Measurements from ENCODE around the gene ST7. TPM values are rescaled to one million over a fixed set of nuclear protein-coding genes. Genes with fewer than 3 reads are reported as not detected.

ST7 gene
- total and polyA plus RNA-seq, 2 donors (not counting 3 experiments of a cell fraction or from before 2014, with no cell fraction given) = 18.6 to 24.9 TPM

DNA sequence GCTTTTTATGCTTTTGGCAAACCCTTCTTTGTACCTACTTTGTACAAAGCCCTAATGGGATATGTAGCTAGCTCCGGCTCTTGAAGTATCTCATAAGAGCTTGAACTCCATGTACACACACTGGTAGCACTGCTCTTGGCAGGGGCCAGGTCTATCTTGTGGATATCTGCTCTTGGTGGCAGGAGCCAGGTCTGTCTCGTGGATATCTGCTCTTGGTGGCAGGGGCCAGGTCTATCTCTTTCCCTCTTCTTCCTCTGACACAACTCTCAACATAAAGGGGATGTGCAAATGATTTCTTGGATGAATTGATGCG lies 277.7 kb downstream of the ST7 start:
- ChIA-PET CTCF (interaction anchor here (1.2 kb wide), 1 partner anchor 18 kb away, joined by 5 read pairs; no protein-coding TSS in a partner anchor), POLR2A (interaction anchor here (0.7 kb wide), 1 partner anchor 13 kb away, joined by 11 read pairs; no protein-coding TSS in a partner anchor)
- Histone ChIP-seq H3K4me1 (ENCODE audit: control insufficient read depth, extremely low read depth, insufficient read depth, low read length) (no peaks in the 10 kb centered on the region), H3K27ac (ENCODE audit: insufficient read depth, low read depth, low read length) (no peak overlapping the region), H3K36me3 (ENCODE audit: control insufficient read depth in 2 of 2, extremely low read depth in 1 of 2, insufficient read depth in 2 of 2, low read length in 2 of 2) (no peaks in the 10 kb centered on the region), H2AFZ (ENCODE audit: low read depth, low read length) (no peak overlapping the region), H3K4me2 (ENCODE audit: insufficient read depth, low read length) (no peak overlapping the region), H3K9me3 (replicated peaks; ENCODE audit: control insufficient read depth, insufficient read depth, low read length) (no peaks in the 10 kb centered on the region), H4K20me1 (replicated peaks; ENCODE audit: control insufficient read depth, extremely low read depth, insufficient read depth, low read length) (no peaks in the 10 kb centered on the region), H3K9ac (replicated peaks; ENCODE audit: extremely low read depth, insufficient read depth, low read length) (no peak overlapping the region), H3K9me1 (replicated peaks; ENCODE audit: control insufficient read depth, extremely low read depth, insufficient read depth, low read length) (no peaks in the 10 kb centered on the region), H3K4me3 (replicated peaks in 1 of 3; ENCODE audit: insufficient read depth in 1 of 3, low read depth in 1 of 3, low read length in 3 of 3) (no peak overlapping the region), H3K27me3 (ENCODE audit: control insufficient read depth in 2 of 2, insufficient read depth in 2 of 2, low read length in 2 of 2) (no peaks in the 10 kb centered on the region), H3K79me2 (ENCODE audit: control insufficient read depth, insufficient read depth, low read length) (no peaks in the 10 kb centered on the region)
- BruUV-seq (replicated peaks) = no TSS peak
- TF ChIP-seq CTCF (IDR thresholded peaks at IDR 0.05; ENCODE audit: extremely low read depth in 1 of 2, insufficient read depth in 1 of 2, low read depth in 1 of 2, low read length in 2 of 2) (no peak), JUN (IDR thresholded peaks at IDR 0.05; ENCODE audit: borderline replicate concordance, insufficient read depth, insufficient read length, low read depth) (no peak), MYC (IDR thresholded peaks at IDR 0.05; ENCODE audit: low read depth, low read length) (no peak), GATA2 (IDR thresholded peaks at IDR 0.05; ENCODE audit: insufficient read depth, insufficient read length, low read depth, low read length) (no peak), FOS (IDR thresholded peaks at IDR 0.05; ENCODE audit: borderline replicate concordance, insufficient read depth, low read length) (no peak), EZH2 (IDR thresholded peaks at IDR 0.05; ENCODE audit: borderline replicate concordance, low read depth, low read length, severe bottlenecking) (no peak), MAX (IDR thresholded peaks at IDR 0.05; ENCODE audit: insufficient read depth, insufficient read length) (no peak), POLR2AphosphoS5 (IDR thresholded peaks at IDR 0.05; ENCODE audit: insufficient read depth, low read depth, low read length) (no peak), POLR2A (IDR thresholded peaks at IDR 0.05; ENCODE audit: low read depth, low read length) (no peak)
- dilution Hi-C loops (cut with MboI; ENCODE audit: extremely low pct_ligation_motif_present, low sequenced_read_pairs) (no loop called here), intact Hi-C loops (cut with micrococcal nuclease) (no loop called here)
- DNase-seq (ENCODE audit: low read depth, low spot score) (no peak), FAIRE-seq (no peak)

Measured in endothelial cell of umbilical vein (primary cell).